ENCODE data around the gene UTP18.
A peak's percentile ranks its signal among the peaks of the same experiment; 100 is the strongest.
"Not testable (repeated sequence)": the region's sequence is repeated elsewhere in the genome, so short reads cannot be mapped to it uniquely, and the experiment has no call there.

The UTP18 gene

DNA sequence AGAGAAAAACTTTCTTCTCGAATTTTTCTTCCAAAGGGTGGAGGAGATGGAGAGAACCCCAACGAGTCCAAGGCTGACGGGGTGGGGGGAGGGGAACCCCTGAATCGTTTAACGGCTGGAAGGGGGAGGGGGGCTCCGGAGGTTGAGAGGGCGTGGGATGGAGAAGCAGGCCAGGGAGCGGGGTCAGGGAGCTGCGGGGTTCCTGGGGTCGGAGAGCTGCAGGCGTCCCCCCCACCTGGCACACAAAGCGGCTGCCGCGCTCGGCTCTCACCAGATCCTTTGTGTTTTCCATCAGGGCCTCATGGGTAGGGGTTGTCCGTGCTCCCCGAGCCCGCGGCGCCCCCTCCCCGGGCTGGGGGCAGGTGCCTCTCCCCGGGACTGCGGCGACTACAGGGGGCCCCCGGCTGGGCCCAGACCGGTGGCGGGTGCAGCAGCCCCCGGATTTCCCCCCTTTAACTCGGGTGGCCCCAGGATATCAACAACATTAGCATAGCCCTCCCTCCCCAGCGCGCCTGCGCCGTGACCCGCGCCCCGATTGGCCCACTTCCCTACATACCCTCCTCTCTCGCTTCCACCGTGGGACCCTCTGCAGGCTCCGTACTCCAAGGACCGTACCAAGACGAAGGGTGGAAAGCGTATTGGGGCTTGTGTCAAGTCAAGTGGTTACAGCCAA is 646 bp upstream of the UTP18 start, which contains the start of gene MBTD1:
Gene MBTD1, minus strand, starts transcription at position 486 of the 673 bp plus-strand sequence. CDS start 34,888 bp downstream, outside the sequence.
- DNase-seq: peak; percentile 99

DNA sequence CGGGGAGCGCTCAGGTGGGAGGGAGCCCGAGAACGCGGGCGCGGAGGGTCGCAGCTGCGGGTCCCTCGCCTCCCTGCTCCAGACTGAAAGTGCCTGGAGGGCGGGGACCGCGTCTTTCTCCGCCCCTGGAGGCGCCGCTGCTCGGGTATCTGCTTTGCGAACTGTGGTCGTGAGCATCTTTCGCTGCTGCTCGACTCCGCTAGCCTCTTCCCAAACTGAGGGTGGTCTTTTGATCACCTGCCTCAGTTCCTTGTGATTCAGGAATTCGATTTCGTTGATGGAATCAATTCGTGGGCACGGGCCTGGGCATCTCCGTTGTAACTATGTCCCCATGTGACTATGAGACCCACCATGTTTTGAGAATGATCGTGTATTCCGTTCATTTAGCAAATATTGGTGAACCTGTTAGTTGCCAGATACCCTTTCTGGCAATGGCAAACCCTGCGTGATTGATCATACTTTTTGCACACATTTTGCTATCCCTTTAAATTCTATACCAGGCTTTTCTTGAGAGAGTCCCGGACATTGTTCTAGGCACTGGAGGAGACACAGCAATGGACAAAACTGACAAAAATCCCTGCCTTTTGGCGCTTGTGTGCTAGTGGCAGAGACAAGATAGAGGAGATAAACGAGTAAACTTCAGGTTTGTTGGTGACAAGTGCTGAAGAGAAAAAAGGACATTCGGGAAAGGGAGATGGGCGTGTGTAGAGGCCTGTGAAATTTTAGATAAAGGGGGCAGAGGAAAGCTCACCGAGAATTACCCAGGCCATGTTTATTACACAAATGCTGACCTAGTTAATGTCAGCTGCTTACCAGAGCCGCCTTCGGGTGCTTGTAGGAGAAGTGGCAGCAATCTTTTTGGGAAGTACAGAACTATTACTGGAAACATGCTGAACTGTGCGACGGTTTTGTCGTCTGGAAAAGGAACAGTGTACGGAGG is 948 bp downstream of the UTP18 start:
- DNase-seq: peak; percentile 62

DNA sequence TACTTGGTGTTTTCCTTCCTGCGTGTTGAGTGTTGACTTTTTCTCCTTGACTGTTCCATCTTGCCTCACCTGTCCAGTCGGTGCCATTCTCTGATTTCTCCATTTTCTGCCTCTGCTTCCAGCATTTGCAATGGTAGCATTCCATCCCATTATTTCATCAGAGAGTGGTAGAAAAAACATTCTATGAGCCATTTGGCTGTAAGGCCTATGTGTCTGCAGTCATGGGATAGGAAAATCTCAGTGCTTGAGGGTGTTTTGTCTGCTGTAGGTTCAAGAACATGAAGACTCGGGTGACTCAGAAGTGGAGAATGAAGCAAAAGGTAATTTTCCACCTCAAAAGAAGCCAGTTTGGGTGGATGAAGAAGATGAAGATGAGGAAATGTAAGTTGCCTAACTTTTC is 2.7 kb downstream of the UTP18 start:
- DNase-seq: no peak

DNA sequence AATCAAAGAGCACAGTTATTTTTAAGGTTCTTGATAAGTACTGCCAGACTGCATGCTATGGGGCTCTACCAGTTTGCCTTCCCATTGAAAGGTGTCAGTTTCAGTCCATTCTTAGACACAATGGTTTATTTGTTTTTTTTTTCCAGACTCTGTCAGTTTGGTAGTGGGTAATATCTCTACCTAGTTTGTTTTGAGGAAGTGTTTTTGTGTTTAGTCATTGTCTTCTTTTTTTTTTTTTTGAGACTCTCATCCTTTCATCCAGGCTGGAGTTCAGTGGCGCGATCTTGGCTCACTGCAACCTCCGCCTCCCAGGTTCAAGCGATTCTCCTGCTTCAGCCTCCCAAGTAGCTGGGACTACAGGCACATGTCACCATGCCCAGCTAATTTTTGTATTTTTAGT is 4.1 kb downstream of the UTP18 start:
- DNase-seq: not testable (repeated sequence)

DNA sequence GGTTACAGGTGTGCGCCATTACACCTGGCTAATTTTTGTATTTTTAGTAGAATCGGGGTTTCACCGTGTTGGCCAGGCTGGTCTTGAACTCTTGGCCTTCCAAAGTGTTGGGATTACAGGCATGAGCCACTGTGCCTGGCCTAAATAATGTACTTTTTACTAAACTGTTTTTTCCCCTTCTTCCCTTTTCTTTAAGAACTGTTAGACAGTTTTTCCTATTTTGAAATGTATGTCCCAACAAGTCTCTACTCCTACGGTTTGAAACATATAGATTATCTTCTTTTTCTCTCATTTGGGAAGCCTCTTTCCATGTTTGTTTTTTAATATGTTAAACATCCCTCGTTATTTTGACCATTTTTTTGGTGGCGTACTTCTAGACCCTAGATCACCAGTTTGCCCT is 9.6 kb downstream of the UTP18 start:
- DNase-seq: no peak

DNA sequence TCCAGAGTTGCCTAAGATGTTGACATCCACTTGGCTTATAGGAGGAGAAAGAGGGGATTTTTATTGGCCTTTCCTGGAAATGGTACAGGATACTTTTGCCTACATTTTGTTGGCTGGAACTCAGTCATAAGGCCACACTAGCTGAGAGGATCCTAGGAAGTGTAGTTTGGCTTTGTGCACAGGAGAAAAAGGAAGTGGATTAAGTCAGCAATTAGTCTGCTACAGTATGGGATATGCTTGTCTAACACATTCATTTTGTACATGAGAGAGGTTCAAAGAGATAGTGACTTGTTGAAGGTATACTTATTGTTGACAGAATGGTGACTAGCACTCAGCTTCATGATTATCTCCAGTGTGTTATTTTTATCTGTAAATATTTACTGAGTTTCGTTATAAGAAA is 10.3 kb downstream of the UTP18 start:
- DNase-seq: no peak

DNA sequence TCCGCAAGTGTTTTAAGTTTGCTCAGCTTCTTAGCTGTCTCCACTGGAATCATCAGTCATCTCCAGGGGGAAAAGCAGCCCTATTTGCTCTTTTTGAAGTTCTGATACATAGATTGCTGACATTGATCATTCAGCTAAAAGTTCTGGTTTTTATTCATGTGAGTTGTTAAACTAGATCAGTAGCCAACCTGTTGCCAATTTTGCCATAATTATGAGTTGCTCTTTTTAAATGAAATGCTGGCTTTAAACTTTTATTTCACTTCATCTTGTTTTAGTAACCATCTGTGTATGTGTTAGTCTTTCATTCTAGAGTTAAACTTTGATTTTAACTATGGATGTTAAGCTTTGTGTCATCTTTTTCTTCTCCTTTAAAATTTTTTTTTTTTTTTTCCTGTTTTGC is 12.5 kb downstream of the UTP18 start:
- DNase-seq: no peak

DNA sequence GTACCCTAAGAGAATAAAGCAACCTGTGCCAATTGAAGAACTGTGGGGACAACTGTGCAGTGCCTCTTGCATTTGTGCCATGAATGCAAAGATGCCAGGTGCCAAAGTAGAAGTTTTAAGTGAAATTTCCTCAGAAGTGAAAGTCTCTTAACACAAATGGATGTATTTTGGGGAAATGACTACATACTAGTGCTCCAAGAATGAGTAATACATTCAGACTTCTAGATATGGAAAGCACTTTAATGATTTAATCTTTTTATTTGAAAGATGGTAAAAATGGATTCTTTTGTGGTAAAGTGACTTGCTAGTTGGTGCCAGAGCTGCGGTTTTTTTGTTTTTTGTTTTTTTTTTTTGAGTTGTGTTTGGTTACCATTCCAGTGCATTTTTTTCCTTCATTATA is 15.0 kb downstream of the UTP18 start:
- DNase-seq: no peak

DNA sequence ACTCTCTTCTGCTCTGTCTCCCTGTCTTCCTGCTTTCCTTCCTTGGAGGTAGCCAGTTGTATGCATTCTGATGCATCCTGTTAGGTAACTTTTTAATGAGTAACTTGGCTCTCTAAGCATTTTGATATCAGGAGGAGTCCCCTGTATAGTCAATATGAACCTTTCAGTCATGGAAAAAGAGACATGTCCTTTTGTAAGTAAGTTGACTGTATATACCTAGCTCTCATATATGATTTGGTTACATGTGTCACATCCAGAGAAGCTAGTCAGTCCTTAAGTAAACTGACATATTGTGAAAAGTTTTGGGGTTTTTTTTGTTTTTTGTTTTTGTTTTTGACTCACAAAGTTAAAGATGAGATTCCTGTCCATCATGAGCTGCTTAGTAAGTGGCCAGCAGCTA is 18.8 kb downstream of the UTP18 start:
- no peak for DNase-seq

DNA sequence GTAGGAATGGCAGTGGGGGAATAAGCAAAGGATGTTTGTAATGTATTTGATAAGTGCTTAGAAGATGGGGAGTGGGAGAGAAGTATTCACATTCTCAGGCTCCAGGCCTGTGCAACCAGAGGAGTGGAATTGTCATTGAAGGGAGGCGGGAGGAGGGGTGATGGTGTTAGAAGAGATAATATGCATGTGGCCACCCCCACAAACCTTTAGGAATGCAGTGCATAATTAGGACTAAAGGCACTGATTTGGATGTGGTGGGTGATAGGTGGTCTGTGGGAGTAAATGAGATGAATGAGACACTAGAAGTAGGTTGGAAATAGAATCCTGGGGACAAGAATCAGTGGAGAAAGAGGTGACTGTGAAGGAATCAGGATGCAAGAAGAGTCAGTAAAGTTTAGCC is 27.1 kb downstream of the UTP18 start:
- DNase-seq: no peak

DNA sequence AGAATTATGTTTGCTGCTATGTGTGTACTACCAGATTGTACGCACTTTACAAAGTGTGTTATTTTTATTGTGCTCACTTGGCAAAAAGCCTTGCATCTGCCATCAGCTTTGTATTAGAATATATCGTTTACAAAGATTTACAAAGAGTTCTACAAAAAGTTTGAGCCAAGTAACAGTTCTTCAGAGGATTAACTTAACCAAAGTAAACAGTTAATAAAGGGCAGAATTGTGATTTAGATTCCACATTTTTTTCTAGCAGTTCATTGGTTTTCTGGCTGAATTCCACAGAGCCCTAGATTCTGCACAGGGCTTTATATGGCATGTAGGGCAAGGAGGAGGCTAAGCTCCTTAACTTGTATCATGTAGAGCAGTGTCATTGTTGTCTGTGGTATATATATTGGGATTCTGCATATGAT is 29.4 kb downstream of the UTP18 start:
- no peak for DNase-seq

DNA sequence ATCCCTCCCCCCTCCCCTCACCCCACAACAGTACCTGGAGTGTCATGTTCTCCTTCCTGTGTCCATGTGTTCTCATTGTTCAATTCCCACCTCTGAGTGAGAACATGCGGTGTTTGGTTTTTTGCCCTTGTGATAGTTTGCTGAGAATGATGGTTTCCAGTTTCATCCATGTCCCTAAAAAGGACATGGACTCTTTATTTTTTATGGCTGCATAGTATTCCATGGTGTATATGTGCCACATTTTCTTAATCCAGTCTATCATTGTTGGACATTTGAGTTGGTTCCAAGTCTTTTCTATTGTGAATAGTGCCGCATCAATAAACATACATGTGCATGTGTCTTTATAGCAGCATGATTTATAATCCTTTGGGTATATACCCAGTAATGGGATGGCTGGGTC is 34.0 kb downstream of the UTP18 start:
- not testable (repeated sequence) for DNase-seq

DNA sequence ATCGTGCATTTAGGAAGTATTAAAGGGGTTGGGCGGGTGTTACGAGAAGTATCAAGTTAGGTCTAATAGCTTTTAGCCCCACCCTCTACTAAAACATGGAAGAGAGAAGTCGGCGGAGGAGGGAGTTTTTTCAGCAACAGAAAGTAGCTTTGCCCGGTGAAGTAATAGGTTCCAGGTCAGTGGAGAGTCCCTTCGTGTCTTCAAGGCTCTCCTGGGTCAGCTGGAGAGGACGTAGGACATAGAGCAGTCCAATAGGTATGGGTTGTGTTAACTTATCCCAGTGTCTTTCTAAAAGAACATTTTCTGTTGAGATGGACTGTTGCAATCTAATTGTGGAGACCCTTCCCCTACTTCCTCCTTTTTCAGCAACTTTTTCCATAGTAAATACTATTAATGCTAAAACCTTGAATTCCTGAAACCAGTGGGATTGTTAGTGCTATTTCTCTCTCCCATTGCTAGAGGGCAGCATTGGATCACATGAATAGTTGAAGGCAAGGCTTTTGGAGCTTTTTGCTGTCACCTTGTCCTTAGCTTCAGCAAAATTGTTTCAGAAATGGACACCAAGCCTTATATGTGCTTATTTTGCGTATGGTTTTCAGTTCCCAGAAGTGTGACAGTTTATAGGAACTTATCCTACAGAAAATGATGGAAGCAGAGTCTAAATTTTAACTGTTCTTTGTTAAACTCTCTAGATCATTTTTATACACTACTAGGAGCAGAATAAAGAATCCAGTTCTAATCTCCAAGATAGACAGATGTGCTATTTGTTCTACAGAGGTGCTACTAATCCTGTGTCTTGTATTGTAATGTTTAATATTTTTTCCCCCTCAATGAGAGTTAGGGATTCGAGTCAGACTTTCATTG is 38.4 kb downstream of the UTP18 start:
- no peak for DNase-seq

DNA sequence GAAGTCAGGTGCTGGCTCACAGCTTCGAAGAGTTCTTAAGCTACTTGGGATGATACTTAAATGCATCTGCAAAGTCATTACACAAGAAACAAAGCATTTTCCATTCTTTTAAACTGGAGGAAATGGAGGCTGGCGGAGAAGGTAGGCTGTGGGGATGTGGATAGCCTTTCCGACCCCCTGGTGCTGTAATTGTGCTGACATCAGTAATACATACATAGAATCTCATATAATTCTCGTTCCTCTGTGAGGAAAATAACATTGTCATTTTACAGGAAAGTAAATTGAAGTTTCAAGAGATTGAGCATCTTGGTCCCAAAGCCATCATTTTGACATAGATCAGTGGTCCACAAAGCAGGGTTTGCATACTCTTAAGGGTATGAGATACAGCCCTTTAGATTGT is 39.5 kb downstream of the UTP18 start:
- DNase-seq: no peak

DNA sequence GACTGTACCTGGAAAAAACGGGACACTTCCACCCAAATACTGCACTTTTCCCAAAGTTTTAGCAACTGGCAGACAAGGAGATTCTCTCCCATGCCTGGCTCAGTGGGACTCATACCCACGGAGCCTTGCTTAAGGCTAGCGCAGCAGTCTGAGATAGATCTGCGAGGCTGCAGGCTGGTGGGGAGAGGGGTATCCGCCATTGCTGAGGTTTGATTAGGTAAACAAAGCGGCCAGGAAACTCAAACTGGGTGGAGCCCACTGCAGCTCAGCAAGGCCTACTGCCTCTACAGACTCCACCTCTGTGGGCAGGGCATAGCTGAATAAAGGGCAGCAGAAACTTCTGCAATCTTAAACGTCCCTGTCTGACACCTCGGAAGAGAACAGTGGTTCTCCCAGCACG is 44.8 kb downstream of the UTP18 start:
- DNase-seq: no peak

DNA sequence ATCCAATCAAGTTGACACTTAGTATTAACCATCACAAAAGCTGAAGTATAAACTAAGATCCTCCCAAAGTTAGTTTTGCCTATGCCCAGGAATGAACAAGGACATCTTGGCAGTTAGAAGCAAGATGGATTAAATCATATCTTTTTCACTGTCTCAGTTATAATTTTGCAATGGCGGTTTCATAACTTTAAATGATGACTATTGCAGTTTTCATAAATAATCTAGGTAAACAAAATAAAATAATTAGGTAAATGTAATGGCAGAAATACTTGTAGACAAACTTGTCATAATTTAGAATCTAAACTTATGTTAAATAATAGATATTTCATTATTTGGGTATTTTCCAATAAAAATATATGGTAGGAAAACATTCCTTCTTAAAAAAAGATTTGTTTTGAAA is 51.7 kb downstream of the UTP18 start:
- DNase-seq: not testable (repeated sequence)

DNA sequence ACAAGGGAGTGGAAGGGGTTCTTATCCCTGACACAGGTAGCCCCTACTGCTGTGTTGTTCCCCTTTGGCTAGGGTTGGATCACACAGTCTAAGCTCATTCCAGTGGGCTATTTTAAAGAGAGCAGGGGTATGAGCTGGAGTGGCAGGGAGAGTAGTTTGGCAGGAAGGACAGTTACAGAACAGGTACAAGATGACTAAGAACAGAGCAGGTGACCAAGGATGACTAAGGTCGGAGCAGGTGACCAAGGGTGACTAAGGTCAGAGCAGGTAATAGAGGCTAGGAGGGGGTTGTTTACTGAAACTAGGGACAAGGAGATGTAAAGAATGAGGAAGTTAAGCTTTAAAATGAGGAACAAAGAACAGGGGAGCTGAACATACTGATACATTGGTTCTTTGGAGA is 58.8 kb downstream of the UTP18 start:
- DNase-seq: no peak

DNA sequence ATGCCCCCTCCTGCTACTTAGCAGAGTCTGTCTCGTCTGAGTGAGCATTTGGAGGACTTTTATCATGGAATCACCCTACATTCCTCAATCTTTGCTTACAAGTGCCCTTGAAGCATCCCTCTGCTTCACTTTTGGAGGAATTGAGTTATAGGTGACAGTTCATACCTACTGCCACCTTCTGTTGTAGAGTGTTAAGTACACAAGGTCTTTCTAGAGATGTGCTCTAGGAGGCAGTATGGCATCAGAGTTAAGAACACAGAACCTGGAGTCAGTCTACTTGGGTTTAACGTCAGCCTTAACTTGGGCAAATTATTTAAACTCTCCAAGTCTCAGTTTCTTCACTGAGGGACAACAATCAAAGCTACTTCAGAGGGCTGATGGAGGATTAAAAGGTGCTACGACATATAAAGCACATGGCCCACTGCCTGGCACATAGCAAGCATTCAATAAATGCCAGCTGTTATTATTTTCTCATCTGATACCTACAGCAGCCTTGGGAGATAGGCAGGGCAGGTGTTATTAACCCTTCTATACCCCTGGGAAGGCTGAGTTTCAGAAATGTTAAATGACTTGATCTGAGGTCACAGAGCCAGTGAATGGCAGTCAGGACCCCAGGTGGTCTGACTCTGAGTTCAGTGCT is 62.2 kb downstream of the UTP18 start:
- peak; percentile 19 for DNase-seq

DNA sequence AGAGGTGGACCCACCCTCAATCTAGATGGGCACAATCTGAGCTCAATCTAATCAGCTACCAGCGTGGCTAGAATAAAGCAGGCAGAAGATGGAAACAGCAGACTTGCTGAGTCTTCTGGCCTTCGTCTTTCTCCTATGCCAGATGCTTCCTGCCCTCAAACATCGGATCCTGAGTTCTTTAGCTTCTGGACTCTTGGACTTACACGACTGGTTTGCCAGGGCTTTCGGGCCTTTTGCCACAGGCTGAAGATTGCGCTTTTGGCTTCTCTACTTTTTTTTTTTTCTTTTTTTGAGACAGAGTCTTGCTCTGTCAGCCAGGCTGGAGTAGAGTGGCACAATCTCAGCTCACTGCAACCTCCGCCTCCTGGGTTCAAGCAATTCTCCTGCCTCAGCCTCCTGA is 65.1 kb downstream of the UTP18 start:
- DNase-seq: no peak

DNA sequence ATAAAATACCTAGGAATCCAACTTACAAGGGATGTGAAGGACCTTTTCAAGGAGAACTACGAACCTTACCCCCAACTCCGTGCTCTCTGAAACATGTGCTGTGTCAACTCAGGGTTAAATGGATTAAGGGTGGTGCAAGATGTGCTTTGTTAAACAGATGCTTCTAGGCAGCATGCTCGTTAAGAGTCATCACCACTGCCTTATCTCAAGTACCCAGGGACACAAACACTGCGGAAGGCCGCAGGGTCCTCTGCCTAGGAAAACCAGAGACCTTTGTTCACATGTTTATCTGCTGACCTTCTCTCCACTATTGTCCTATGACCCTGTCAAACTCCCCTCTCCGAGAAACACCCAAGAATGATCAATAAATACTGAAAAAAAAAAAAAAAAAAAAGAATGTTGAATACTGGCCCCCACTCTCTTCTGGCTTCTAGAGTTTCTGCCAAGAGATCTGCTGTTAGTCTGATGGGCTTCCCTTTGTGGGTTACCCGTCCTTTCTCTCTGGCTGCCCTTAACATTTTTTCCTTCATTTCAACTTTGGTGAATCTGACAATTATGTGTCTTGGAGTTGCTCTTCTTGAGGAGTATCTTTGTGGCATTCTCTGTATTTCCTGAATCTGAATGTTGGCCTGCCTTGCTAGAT is 70.6 kb downstream of the UTP18 start:
- not testable (repeated sequence) for DNase-seq

DNA sequence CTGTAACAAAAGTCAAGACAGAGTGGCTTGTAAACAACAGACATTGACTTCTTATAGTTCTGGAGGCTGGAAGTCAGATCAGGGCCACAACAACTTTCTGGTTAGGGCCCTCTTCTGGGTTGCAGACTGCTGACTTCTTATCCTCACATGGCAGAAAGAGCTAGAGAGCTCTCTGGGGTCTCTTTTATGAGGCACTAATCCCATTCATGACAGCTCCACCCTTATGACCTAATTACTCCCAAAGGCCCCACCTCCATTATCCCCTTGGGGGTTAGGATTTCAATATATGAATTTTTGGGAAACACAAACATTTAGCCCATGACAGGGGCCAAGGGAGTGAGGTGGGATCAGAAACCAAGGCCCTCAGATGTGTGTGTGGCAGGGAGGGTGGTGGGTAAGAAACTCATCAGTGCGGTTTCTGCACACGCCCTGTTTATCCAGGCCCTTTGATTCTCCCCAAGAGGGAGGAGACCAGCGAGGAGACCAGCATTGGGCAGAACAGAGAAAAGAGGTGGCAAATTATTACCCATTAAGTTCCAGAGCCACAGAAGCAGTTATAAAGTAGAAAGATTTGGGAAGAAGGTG is 74.8 kb downstream of the UTP18 start:
- no peak for DNase-seq

All from KG1 (cell line).